Measurements from ENCODE around the gene PIR.

Gene PIR

GRCh38 chrX:15475486-15475885 lies 17.6 kb downstream of the PIR start:
- no peak for DNase-seq

DNA sequence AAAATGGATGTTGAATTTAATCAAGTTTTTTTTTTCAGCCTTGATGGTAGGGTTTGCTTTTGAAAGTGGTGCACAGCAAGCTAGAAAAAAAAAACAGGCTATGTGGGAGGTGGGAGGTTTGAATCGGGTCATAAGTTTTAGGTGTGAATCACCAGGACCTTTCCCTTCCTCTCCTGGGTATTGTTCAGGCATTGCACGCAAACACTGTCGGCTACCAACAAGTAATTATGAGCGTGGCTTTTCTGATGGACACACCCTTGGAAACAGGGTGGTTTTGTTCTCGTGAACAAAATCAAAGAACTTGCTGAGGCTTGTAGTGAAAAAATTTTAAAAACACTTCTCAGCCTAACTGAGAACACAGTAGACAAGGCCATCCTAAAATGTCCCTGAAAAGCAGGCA lies 18.1 kb downstream of the PIR start:
- no peak for DNase-seq

DNA sequence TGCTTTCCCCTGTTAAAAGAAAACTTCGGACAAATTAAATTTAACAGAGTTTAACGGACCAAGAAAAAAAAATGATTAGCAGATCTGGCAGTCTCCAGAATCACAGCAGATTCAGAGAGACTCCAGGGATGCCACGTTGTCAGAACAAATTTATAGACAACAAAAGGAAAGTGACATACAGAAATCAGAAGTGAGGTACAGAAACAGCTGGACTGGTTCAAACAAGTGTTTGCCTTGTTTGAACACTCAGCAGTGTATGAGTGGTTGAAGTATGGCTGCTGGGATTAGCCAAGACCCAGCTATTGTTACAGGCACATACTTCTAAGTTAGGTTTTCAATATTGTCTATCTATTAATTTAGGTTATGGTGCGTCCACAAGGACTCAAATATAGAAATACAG lies 19.1 kb downstream of the PIR start:
- DNase-seq: peak; percentile 44

DNA sequence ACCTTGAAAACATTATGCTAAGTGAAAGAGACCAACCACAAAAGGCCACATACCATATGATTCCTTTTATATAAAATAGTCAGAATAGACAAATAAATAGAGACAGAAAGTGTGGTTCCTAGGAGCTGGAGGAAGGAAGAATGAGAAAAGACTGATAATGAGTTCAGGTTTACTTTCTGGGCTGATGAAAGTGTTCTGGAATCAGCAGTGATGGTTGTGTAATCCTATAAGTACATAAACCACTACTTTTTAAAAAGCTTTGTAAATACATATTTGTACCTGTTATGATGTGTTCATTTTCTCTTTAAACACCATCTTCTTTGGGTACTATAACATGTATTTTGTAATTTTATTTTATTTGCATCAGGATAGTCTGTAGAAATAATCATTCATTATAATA lies 20.6 kb downstream of the PIR start:
- no peak for DNase-seq

GRCh38 chrX:15471028-15471427 lies 22.1 kb downstream of the PIR start:
- DNase-seq: peak; percentile 69

GRCh38 chrX:15469613-15470012 lies 23.5 kb downstream of the PIR start:
- no peak for DNase-seq

DNA sequence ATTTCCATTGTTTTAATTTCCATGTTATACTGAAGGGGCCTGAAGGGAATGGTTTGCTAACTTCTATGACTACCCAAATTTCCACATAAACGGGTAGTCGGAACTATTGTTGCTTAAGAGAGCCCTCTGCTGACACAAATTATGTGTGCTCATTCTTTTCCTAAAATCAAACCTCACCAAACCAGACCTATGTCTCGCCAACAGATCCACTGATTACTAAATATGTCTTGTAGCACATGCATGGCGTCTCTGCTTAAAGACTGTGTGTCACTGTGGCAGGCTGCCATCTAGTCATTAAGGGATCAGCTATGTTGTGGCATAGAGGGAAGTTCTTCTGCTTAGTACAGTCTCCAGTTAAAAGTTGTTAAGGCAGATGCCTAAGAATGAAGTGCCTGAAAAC lies 25.1 kb downstream of the PIR start:
- peak; percentile 4 for DNase-seq

GRCh38 chrX:15465896-15466651 lies 27.1 kb downstream of the PIR start:
- peak; percentile 4 for DNase-seq

- no peak for DNase-seq
Observed at GRCh38 chrX:15465347-15465746, 27.8 kb downstream of the PIR start.

GRCh38 chrX:15464704-15465103 lies 28.4 kb downstream of the PIR start:
- no peak for DNase-seq

DNA sequence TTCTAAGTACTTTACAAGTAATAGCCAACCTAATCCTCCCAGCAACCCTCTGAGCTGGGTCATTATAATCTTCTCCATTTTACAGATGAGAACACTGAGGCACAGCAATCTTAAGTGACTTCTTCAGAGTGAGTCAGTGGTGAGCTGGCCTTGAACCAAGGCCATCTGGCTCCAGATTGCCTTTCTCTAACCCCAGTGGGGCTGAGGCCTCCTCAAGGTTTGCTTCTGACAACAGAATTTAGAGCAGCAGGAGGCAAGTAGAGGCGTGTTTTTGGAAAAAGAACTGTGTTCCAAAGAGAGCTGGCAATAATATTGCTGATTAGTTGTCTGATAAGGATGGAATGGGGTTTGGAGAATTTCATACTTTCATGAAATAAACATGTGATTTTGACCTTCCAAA lies 41.2 kb downstream of the PIR start:
- DNase-seq: no peak

GRCh38 chrX:15448010-15448639 lies 45.0 kb downstream of the PIR start:
- DNase-seq: no peak

DNA sequence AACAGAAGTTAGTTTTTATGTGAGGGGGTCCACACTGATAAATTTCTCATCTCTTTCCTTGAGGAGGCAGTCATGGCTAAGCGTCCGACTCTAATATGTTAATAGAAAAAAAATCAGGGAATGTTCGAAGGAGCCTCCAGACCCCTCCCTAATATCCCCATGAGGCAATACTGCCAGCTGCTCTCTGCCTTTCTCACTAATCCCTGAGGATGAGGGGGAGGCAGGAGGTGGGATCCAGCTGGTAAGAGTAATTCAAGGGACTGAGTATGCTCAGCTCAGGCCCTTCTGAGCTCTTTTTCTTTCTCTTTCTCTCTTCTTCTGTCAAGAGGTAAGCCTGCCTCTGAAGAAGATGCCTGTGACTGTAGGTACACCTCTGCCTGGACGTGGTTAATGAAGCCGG lies 51.7 kb downstream of the PIR start:
- DNase-seq: no peak

DNA sequence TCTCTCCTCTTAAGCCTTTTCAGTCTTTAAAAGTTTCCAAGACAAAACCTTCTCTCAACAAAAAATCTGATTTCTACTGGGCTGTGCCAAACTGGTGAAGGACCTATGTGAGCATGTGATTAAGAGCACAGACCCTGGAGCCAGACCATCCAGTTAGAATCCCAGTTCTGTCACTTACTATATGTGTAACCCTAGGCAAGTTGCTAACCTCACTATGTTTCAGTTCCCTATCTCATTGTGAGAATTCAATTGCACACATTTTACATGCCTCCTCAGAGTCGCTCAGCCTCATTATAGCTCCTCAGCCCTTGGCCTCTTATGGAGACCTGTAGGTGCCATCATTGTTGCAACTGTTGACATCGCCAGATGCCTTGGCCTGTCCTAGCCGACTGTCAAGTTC lies 54.8 kb downstream of the PIR start:
- DNase-seq: no peak

DNA sequence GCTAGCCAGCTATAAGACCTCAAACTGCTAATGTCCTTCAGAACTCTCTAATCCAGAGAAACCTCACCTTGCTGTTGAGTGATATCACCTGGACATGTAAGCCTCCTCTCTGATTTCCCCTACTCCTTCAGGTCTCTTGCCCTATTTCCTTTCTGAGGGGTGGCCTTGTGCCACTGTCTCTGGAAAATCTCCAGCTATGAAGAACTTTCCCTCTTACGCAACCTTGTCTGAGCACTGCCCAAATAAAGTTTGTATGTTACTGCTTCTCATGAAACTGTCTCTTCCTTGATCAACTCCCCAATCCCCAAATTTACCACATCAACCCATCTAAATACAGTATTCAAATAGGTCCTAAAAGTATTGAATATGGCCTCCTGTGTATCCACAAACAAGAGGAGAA lies 55.4 kb downstream of the PIR start:
- no peak for DNase-seq

- no peak for DNase-seq
Observed at GRCh38 chrX:15435836-15436619, 57.1 kb downstream of the PIR start.

DNA sequence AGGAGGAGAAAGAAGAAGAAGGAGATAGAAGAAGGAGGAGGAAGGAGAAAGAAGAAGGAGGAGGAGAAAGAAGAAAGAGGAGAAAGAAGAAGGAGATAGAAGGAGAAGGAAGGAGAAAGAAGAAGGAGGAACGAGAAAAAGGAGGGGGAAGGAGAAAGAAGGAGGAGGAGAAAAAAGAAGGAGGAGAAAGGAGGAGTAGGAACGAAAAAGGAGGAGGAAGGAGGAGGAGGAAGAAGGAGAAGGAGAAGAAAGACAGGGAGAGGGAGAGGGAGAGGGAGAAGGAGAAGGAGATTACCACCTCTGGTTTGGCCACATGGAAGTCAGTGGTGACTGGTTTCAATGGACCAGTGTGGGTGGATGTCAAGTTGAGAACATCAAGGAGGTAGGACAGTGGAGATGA lies 58.9 kb downstream of the PIR start:
- DNase-seq: no peak

DNA sequence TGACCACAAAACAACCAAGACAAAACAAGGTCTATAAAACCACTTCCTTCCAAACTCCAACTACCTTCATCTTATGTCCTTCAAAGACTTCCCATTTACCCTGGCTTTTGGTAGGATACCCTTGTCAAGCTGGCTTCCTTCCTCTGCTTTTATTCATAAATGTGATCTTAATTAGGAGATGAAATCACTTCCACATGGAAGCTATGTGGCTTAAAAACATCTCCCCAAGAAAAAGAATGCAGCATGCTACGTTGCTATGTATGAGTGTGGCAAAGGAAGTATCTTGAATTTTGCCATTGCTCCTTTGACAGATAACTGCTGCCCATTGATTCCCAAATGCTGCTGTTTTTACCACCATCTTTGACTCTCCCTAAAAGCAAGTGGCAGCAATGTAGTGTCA lies 62.5 kb downstream of the PIR start:
- DNase-seq: no peak

- DNase-seq: no peak
Observed at GRCh38 chrX:15430076-15430475, 63.1 kb downstream of the PIR start.

GRCh38 chrX:15425024-15425423 lies 68.1 kb downstream of the PIR start:
- no peak for DNase-seq

- no peak for DNase-seq
Observed at GRCh38 chrX:15418707-15419181, 74.4 kb downstream of the PIR start.

GRCh38 chrX:15418041-15418706 lies 75.0 kb downstream of the PIR start:
- DNase-seq: no peak

Data from DMS53 (cell line).